Left renal cortex interstitium (tissue), 4 donors: ENCODE data around the gene MED12L. TPM values are rescaled to one million over a fixed set of nuclear protein-coding genes. Genes with fewer than 3 reads are reported as not detected.

Experiments
- DNase-seq, 4 donors: peaks; one replicate each; pipeline ENCODE4 v3.0.0-alpha.2; 2013; ENCODE audit warnings: low read depth in 4 of 4, low spot score in 2 of 4, missing footprints in 1 of 4
- polyA plus RNA-seq, 4 donors: library from polyadenylated mRNA; unstranded; fragments of 120-200 nt; gene quantifications; one replicate each; pipeline ENCODE4 v1.2.1, GENCODE V29; 2013; ENCODE audit not compliant: insufficient read length in 4 of 4

MED12L gene
- polyA plus RNA-seq, 4 donors = 1.6 to 3.0 (median 2.2) TPM

- peak in 3 of 4 donors; percentile 66 to 82 (median 78) for DNase-seq
Measured at GRCh38 chr3:151086484-151087456, 1.3 kb downstream of the MED12L start.

DNA sequence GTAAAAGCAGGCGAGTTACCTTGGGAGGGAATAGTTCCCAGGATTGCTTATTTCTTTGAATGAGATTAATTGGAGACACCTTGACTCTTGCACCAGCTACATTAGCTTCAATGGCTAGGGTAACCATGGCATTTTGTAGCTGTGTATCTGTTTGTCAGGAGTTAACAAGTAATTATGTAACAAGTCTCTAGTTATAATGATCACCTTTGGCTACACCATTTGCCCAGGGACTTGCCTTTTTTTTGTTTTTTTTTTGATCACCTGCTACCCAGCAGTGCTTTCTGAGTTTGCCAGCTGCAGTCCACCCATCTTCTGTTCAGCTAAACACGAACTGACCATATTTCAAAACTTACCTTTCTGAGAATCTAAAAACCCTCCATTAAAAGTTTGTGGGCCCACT is 2.2 kb downstream of the MED12L start:
- DNase-seq = no peak

DNA sequence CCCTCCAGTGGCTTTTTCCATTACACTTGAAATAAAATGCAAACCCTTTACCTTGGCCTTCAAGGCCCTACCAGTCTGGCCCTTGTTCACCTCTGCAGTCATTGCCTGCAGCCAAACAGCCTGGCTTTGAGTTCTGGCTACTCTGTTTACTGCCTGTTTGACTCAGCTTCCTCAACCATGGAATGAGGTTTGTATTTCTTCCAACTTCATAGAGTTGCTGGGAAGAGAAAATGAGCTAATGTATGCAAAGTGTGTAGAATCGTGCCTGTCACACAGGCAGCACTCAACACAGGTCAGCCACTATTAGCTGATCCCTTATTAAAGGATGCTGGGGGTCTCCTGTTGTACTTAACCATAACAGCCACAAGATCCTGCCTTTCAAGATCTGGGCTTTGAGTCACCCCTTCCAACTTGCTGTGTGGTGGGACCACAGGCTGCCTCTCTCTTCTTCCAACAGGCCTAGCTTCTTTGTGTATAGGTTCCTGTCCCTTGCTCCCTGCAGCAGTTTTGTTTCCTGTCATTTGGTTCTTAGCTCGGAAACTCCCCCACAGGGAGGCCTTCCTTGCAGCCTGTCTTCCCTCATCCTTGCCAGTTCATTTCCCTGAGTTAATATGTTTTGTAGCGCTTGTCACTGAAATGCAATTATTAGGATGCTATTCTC is 6.4 kb downstream of the MED12L start:
- DNase-seq = no peak

- DNase-seq = no peak
Measured at GRCh38 chr3:151093148-151093547, 7.7 kb downstream of the MED12L start.

- no peak for DNase-seq
Measured at GRCh38 chr3:151093905-151094304, 8.4 kb downstream of the MED12L start.

GRCh38 chr3:151096716-151097115 is 11.3 kb downstream of the MED12L start:
- no peak for DNase-seq

DNA sequence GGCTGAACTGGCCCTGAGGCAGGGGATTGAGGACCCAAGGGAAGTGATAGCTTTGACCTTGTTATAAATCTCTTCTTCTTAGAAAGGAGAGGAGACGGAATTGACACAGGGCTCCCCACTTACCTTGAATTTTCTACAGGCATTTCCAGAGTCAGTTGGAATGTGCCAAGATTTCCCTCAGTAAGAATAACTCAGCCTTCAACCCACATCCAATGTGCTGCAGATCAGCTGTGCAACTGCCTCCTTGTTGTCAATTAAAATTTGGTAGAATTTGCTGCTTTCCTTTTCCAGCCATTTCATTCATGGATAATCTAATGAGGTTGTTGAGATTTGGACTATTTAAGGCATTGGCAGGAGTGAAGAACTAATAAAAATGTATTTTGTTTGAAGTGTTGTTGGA is 14.6 kb downstream of the MED12L start:
- DNase-seq = no peak

DNA sequence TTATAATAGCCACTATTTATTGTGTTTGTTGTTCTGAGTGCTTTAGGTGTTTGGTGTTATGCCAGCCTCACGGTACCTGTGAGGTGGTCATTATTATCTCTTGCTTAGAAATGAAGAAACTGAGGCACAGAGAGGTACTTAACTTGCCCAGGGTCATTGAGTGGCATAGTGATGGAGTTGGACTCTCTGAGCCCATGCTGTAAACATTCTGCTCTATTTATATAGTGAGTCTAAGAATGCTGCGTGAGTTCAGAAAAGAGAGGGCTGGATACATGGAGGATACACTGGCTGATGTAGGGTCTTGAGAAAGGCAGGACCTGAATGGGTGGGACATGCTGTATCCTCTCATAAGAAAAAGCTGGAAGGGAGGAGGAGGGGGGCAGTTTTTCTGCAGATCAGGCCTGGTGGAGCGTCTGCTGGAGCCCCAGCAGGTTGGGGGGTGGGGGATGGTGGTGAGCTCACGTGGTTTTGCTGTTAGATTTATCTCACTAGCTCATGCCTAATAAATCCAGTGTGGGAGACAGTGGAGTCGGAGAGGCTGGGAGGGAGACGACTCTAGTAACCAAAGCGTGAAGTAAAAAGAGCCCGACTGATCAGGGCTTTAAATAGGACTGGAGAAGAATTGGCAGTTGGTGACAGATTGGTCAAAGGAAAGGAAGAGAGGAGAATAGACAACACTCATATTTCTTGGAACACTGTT is 16.0 kb downstream of the MED12L start:
- DNase-seq = peak in 1 of 4 donors; percentile 9

- DNase-seq = no peak
Measured at GRCh38 chr3:151106311-151106710, 20.8 kb downstream of the MED12L start.

DNA sequence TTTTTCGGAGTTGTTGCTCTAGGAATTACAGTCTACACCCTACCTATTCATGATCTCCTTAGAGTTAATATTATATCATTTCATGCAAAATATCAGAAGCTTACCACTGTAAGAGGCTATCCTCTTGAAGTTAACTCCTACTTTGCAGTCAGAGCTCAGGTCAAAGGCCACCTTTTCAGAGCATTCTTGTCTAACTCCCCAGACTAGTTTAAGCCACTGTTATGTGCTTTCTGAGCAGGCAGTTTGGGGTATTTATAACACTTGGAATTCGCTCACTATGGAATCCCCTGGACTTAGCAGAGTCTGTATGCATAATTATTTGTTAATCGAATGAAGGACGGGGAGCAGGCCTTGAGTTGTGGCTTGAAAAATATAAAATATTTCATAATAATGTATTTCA is 21.7 kb downstream of the MED12L start:
- no peak for DNase-seq

GRCh38 chr3:151107701-151108100 is 22.2 kb downstream of the MED12L start:
- DNase-seq = no peak

DNA sequence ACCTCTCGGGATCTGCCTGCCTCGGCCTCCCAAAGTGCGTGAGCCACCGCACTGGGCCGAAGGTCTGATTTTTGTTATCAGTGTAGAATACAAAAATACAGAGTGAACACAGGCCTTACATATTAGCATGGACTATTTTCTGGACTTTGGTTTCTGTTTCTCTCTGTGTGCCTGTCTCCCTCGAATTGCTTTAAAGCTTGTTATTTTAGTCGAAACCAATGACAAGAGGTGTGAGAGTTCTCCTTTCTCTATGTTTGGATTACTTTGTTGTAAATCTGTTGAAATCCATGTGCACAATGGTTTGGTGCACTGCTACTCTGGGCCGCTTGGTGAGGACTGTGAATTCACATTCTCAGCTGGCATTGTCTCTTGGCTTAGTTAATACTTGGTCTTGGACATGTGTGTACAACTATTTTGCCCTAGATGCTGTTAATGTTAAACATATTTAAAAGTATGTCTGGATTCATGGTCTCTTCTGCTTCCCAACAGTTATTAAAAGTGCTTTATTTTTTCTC is 23.9 kb downstream of the MED12L start:
- no peak for DNase-seq

DNA sequence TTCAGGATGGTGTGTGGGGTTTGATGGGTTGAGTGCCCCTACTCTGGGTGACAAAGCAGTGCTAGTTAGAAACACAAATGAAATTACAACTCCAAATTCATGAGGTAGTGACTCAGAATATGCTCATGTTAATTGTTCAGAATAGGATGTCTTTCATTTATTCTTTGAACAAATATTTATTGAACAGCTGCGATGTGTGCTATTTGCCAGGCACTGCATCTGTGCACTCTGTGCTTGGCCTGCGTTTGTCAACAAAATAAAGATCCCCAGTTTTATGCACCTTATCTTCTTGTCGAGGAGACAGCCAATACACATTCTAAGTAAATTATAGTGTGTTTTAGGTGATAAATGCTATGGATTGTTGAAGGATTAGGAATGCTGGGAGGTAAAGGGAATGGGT is 27.3 kb downstream of the MED12L start:
- no peak for DNase-seq

DNA sequence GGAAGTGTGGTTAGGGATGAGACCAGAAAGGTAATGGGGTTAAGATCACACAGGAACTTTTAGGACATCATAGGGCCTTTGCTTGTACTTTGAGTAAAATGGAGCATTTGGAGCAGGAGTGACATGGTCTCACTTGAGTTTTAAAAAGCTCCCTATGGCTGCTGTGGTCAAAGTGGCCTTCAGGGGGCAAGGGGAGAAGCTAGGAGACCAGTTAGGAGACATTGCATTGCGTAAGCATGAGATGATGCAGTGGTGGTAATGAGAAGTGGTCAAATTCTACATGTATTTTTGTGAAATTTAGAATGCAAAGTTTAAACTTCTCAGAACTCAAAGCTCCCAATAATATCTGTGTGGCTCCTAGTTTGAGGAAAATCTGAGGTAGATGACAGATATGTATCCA is 27.9 kb downstream of the MED12L start:
- no peak for DNase-seq

- DNase-seq = no peak
Measured at GRCh38 chr3:151117047-151117446, 31.6 kb downstream of the MED12L start.

- DNase-seq = no peak
Measured at GRCh38 chr3:151119188-151119587, 33.7 kb downstream of the MED12L start.

DNA sequence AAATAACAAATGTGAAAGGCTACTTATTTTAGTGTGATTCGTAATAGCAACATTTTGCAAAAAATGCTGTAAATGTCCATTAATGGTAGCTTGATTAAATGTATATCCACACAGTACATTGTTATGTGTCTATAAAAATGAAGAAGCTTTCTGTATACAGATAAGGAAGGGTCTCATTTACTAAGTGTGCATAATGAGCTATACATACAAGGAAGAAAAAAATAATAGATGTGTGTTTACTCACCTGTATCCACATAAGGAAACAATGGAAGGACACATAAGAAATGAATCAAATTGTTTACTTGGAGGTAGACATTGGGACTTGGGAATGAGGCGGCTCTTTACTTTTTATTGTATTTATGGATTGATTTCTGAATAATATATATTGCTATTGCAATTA is 34.9 kb downstream of the MED12L start:
- no peak for DNase-seq

GRCh38 chr3:151121016-151121415 is 35.6 kb downstream of the MED12L start:
- DNase-seq = no peak

DNA sequence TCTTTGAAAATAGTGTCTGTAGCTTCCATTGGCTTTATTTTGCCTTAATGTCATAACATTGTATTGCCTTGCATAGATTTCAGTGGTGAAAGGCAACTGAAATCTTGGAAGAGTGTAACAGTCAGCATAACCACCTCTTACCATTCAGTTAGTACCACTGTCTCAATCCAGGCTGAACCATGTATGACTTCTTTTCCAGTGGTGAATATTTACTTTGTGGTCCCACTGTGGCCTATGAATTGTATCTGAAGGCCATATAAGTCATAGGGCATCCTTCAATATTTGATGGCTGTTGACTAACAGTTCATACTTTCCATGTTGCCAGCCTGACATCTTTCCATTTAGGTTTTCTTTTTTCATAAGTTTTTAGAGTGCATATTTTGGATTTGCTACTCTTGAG is 38.4 kb downstream of the MED12L start:
- DNase-seq = no peak

DNA sequence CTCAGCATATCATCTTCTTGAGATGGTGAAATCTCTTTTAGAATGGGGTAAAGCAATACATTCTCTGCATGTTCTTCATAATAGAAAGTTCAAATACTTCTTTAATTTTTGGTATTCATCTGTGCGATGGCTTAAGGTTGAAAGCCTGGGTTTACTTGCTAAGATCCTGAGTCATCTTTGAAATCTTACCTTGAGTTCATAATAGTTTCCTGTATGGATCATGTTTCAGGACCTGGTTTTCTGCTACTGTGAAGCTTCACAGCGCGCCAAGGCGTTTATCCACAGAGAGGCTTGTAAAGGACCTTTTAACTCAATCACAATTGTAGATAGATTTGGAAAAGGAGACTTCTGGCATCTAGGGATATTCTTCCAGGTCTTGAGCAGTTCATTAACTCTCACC is 39.0 kb downstream of the MED12L start:
- DNase-seq = no peak

DNA sequence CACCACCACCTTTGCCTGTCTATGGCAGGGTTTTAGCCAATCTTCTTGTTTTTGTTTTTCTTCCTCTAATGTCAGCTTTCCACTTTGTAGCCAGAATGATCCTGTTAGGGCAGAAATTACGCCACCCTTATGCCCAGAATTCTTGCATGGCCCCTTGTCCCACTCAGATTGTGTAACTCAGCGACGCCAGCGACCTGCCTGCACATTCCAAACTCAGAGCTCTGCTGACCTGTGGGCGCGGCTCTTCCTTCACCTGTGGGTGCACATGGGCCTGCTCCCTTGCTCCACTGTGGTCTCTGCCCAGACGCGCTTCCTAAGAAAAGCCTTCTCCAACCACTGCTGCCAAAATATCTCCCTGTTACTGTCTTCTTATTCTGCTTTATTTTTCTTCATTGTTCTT is 45.0 kb downstream of the MED12L start:
- DNase-seq = no peak
